ENCODE measurements around the gene RAB3B. TPM values are rescaled to one million over a fixed set of nuclear protein-coding genes. Genes with fewer than 3 reads are reported as not detected.
A peak's percentile ranks its signal among the peaks of the same experiment; 100 is the strongest.

The RAB3B gene
- total and polyA plus RNA-seq, 9 of the 15 experiments (the other 6 are each of a cell fraction or from before 2014, with no cell fraction given), result 0.07 to 0.47 (median 0.27) TPM

- TF ChIP-seq MCM2 (IDR thresholded peaks at IDR 0.05; ENCODE audit: low read depth), result no peak
- TF ChIP-seq PRDM10 (IDR thresholded peaks at IDR 0.05; ENCODE audit: partially characterized antibody), result peak; percentile 59
- TF ChIP-seq PHF8 (IDR thresholded peaks at IDR 0.05; ENCODE audit: borderline replicate concordance, low read length), result peak; percentile 22; the same call in 1 of the 2 replicates
- TF ChIP-seq SMAD1 (IDR thresholded peaks at IDR 0.05; ENCODE audit: low read depth, low read length, partially characterized antibody), result no peak
- TF ChIP-seq CCNT2 (IDR thresholded peaks at IDR 0.05; ENCODE audit: borderline replicate concordance, extremely low read depth, insufficient read length, low read depth, low read length), result peak; percentile 43
- TF ChIP-seq JUN (IDR thresholded peaks at IDR 0.05; ENCODE audit: borderline replicate concordance, low read depth, low read length), result no peak
- no peak for TF ChIP-seq JUN (CRISPR knock-in tag; IDR thresholded peaks at IDR 0.05; ENCODE audit: borderline replicate concordance)
- peak; percentile 61; the same call in 1 of the 2 replicates for TF ChIP-seq NCOA6 (IDR thresholded peaks at IDR 0.05)
- TF ChIP-seq ERF (CRISPR knock-in tag; IDR thresholded peaks at IDR 0.05), result no peak
- TF ChIP-seq SMARCA5 (IDR thresholded peaks at IDR 0.05), result no peak
- TF ChIP-seq, protein P1, sequence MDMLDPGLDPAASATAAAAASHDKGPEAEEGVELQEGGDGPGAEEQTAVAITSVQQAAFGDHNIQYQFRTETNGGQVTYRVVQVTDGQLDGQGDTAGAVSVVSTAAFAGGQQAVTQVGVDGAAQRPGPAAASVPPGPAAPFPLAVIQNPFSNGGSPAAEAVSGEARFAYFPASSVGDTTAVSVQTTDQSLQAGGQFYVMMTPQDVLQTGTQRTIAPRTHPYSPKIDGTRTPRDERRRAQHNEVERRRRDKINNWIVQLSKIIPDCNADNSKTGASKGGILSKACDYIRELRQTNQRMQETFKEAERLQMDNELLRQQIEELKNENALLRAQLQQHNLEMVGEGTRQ (CRISPR knock-in tag; IDR thresholded peaks at IDR 0.05), result no peak
- TF ChIP-seq L3MBTL2 (IDR thresholded peaks at IDR 0.05), result peak; percentile 33; the same call in 1 of the 2 replicates
- TF ChIP-seq MAZ (CRISPR knock-in tag; conservative IDR thresholded peaks at IDR 0.05 in 1 of 2, IDR thresholded peaks at IDR 0.05 in 1 of 2), result peak; percentile 63 to 77; a peak in 3 of 4 replicates
- TF ChIP-seq KAT7 (CRISPR knock-in tag; IDR thresholded peaks at IDR 0.05; ENCODE audit: borderline replicate concordance), result 0 out of 2 replicates have a peak, but pooled peaks have one; percentile 41
- no peak for TF ChIP-seq ZC3H8 (IDR thresholded peaks at IDR 0.05)
- TF ChIP-seq GATAD2B (IDR thresholded peaks at IDR 0.05; ENCODE audit: borderline replicate concordance), result peak; percentile 49; the same call in 1 of the 2 replicates
- no peak for TF ChIP-seq ZNF644 (tag; IDR thresholded peaks at IDR 0.05; ENCODE audit: low read depth)
- TF ChIP-seq, protein P2, sequence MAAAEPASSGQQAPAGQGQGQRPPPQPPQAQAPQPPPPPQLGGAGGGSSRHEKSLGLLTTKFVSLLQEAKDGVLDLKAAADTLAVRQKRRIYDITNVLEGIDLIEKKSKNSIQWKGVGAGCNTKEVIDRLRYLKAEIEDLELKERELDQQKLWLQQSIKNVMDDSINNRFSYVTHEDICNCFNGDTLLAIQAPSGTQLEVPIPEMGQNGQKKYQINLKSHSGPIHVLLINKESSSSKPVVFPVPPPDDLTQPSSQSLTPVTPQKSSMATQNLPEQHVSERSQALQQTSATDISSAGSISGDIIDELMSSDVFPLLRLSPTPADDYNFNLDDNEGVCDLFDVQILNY (CRISPR knock-in tag; IDR thresholded peaks at IDR 0.05), result no peak
- no peak for TF ChIP-seq ZNF232 (CRISPR knock-in tag; IDR thresholded peaks at IDR 0.05)
- no peak for TF ChIP-seq ZNF449 (CRISPR knock-in tag; IDR thresholded peaks at IDR 0.05)
- TF ChIP-seq, protein P3, sequence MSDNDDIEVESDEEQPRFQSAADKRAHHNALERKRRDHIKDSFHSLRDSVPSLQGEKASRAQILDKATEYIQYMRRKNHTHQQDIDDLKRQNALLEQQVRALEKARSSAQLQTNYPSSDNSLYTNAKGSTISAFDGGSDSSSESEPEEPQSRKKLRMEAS (CRISPR knock-in tag; IDR thresholded peaks at IDR 0.05), result peak; percentile 54; the same call in 1 of the 2 replicates
- TF ChIP-seq ZNF146 (CRISPR knock-in tag; IDR thresholded peaks at IDR 0.05; ENCODE audit: unreplicated experiment), result no peak
These were observed at the start of gene RAB3B (continued) for GRCh38 chr1:51990478-51990965.
